Activated CD4-positive, alpha-beta T cell treated with anti-CD3 and anti-CD28 coated beads for 36 hours (primary cell): Measurements from ENCODE around the gene PRM3. TPM values are rescaled to one million over a fixed set of nuclear protein-coding genes. Genes with fewer than 3 reads are reported as not detected.
A peak's percentile ranks its signal among the peaks of the same experiment; 100 is the strongest.

Experiments used
- ATAC-seq: fragments of 200-7000 bp; cut with Tn5 transposase; one replicate; pipeline ENCODE4 v1.10.0; 2021; ENCODE audit warnings: mild to moderate bottlenecking, moderate library complexity
- CTCF ChIA-PET: fragments of 350-600 bp; sonication (Branson Sonifier 250); formaldehyde crosslinking; loops from one replicate; lab custom pipeline; 2021; ENCODE audit warnings: antibody characterized with exemption; lab: Charles Lee
- POLR2A ChIA-PET: fragments of 350-600 bp; sonication (Branson Sonifier 250); formaldehyde crosslinking; loops from one replicate; lab custom pipeline; 2021; ENCODE audit warnings: antibody characterized with exemption, inconsistent platforms; lab: Charles Lee
- DNase-seq: peaks from one replicate; pipeline ENCODE4 v3.0.0-alpha.2; 2020
- H3K27ac Mint-ChIP-seq: one replicate; pipeline ENCODE4 v1.8.0; 2021; ENCODE audit warnings: mixed read lengths
- H3K27me3 Mint-ChIP-seq: one replicate; pipeline ENCODE4 v1.8.0; 2021; ENCODE audit warnings: mixed read lengths
- H3K36me3 Mint-ChIP-seq: one replicate; pipeline ENCODE4 v1.8.0; 2021; ENCODE audit warnings: low read depth, mixed read lengths
- H3K4me1 Mint-ChIP-seq: one replicate; pipeline ENCODE4 v1.8.0; 2021; ENCODE audit warnings: mixed read lengths
- H3K4me3 Mint-ChIP-seq: one replicate; pipeline ENCODE4 v1.8.0; 2021; ENCODE audit warnings: mild to moderate bottlenecking, moderate library complexity, mixed read lengths
- H3K9me3 Mint-ChIP-seq: one replicate; pipeline ENCODE4 v1.8.0; 2021; ENCODE audit warnings: low read depth, mixed read lengths
- intact Hi-C, 2 experiments: fragments of 100-400 bp; cut with DNase I in 1 of 2; cut with micrococcal nuclease in 1 of 2; formaldehyde crosslinking; loops; one replicate each; pipeline versions ENCODE4 v1.14.2 to v1.15.1; 2022 to 2024; cut with DNase I, micrococcal nuclease
- total RNA-seq, 2 experiments: library from RNA; stranded (reverse); gene quantifications; one replicate each; pipeline ENCODE4 v1.2.3, GENCODE V29; 2021

Gene PRM3
- total RNA-seq, 2 experiments from 2014 or later = not detected

DNA sequence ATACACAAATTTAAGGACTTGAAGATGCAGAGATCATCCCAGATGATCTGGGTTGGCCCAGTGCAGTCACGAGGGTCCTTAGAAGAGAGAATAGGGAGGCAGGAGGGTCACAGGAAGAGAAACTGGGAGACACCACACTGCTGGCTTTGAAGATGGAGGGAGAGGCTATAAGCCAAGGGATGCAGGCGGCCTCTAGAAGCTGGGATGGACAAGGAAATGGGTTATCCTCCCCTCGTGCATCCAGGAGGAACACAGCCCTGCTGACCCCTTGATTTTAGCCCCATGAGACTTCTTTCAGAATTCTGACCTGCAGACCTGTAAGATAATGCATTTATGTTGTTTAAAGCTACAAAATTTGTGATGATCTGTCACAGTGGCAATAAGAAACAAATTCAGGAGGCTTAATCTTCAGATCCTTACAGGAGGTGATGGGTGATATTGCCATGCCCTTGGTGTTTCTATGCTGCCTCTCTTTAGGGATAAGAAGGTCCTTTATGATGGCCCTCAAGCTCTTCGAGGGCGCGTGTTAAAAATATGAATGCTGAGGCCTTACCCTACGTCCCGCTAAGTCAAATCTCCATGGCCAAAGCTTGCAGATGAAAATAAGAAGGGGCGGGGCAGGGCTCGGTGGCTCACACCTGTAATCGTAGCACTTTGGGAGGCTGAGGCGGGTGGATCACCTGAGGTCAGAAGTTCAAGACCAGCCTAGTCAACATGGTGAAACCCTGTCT, 4.3 kb upstream of the PRM3 start:
- Mint-ChIP-seq H3K27ac (no peak overlapping the region), H3K36me3 (no peaks in the 10 kb centered on the region), H3K9me3 (no peaks in the 10 kb centered on the region), H3K27me3 (no peaks in the 10 kb centered on the region), H3K4me1 (no peaks in the 10 kb centered on the region), H3K4me3 (no peak overlapping the region)
- ChIA-PET CTCF (interaction anchor here (0.6 to 0.7 kb wide), 3 partner anchors 114 to 429 kb away, joined by 3 to 4 read pairs (median 3); no protein-coding TSS in a partner anchor), POLR2A (no interaction called here)
- ATAC-seq = no peak
- intact Hi-C loops = no loop called here
- DNase-seq = no peak

DNA sequence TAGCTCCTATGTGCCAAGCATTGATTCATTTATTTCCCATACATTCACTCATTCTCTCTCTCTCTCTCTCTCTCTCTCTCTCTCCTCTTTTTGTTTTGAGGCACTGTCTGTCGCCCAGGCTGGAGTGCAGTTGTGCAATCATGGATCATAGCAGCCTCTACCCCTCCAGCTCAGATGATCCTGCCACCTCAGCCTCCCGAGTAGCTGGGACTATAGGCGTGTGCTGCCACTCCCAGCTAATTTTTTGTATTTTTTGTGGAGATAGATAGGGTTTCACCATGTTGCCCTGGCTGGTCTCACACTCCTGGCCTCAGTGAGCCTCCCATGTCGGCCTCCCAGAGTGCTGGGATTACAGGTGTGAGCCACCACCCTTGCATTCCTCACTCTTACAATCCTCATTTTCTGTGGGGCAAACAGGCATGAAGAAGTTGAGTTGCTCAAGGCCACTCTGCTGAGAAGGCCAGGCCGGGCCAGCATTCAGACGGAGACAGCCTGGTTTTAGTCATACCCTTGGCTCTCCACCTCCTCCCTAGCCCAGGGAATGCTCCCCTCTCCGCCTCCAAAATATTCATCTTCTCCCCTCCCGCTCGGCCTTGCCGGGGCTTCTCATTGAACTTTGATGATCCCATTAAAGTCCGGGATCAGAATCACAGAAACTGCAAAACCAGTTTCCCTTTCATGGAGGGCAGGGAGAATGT, 3.6 kb upstream of the PRM3 start:
- H3K27ac Mint-ChIP-seq = no peak overlapping the region
- H3K4me1 Mint-ChIP-seq = no peaks in the 10 kb centered on the region
- POLR2A ChIA-PET = no interaction called here
- intact Hi-C loops = no loop called here
- CTCF ChIA-PET = interaction anchor here (0.6 kb wide), 2 partner anchors 113 to 438 kb away, joined by 3 read pairs; no protein-coding TSS in a partner anchor
- H3K9me3 Mint-ChIP-seq = no peaks in the 10 kb centered on the region
- DNase-seq (no peak), ATAC-seq (no peak)
- no peak overlapping the region for H3K4me3 Mint-ChIP-seq
- no peaks in the 10 kb centered on the region for H3K27me3 Mint-ChIP-seq
- H3K36me3 Mint-ChIP-seq = no peaks in the 10 kb centered on the region

DNA sequence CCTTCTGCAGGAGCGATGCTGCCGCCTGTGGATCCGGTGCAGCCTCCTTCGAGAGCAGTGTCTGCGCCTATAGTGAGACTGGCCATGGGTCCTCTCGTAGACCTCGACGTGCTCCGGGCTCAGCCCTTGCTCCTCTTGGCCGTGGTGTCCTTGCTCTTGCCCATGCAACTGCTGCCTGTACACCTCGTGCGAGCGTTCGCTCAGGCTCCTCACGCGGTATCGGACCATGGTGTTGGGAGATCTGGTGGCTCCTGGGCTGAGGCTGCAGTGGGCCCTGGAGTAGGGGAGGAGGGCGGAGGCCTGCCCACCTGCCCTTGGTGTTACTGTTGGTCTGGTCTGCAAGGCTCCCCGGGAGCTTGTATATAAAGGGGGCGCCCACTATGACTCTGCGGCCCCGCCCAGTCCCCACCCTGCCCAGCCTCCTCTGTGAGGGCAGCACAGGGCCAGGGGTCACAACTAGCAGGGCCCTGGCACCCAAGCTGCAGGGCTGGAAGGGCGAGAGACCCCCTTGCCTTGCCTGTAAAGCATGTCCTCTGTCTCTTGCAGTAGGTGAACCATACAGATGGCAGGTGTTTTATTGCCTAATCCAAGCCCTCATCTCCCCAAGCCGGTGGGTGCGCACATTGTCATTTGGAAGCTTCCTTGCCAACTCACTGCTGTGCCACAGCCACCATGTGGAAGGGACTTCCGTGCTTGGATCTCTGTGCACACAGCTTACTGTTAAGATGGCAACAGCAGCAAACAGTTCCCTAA, 2.9 kb upstream of the PRM3 start, which contains the start of gene PRM2:
Gene PRM2, minus strand, starts transcription at position 338 of the 753 bp plus-strand sequence. Its CDS starts 110 bp downstream, at position 228.
- Mint-ChIP-seq H3K27me3 (no peaks in the 10 kb centered on the region), H3K9me3 (no peaks in the 10 kb centered on the region), H3K4me1 (no peaks in the 10 kb centered on the region), H3K4me3 (no peak within 1 kb of the TSS), H3K36me3 (no peaks in the 10 kb centered on the region), H3K27ac (no peak within 1 kb of the TSS)
- intact Hi-C loops = no loop called here
- ChIA-PET CTCF (no interaction called here), POLR2A (no interaction called here)
- no peak for ATAC-seq
- no peak for DNase-seq

DNA sequence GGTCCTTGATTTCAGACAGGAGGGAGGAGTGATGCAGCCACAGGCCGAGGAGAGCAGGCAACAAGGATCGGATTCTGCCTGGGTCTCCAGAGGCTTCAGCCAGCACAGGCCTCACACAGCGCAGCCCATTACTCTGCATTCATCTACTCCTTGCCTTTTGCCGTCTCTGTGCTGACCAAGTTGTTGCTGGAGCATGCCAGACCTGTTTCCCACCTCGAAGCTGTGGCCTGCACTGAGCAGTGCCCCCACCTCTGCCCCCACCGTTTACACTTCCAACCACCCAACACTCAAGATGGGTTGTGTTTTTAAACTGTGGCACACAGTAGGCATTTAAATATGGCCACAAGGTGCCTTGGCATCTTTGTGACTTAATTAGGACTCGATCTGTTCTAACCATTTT, 1.5 kb upstream of the PRM3 start:
- Mint-ChIP-seq H3K36me3 (no peaks in the 10 kb centered on the region), H3K27me3 (no peaks in the 10 kb centered on the region), H3K4me1 (no peaks in the 10 kb centered on the region), H3K4me3 (no peak overlapping the region), H3K9me3 (no peaks in the 10 kb centered on the region), H3K27ac (no peak overlapping the region)
- DNase-seq (no peak), ATAC-seq (no peak)
- ChIA-PET POLR2A (no interaction called here), CTCF (interaction anchor here (0.7 to 1.1 kb wide), 3 partner anchors 8 to 295 kb away, joined by 3 to 5 read pairs (median 5); no protein-coding TSS in a partner anchor)
- intact Hi-C loops = no loop called here

DNA sequence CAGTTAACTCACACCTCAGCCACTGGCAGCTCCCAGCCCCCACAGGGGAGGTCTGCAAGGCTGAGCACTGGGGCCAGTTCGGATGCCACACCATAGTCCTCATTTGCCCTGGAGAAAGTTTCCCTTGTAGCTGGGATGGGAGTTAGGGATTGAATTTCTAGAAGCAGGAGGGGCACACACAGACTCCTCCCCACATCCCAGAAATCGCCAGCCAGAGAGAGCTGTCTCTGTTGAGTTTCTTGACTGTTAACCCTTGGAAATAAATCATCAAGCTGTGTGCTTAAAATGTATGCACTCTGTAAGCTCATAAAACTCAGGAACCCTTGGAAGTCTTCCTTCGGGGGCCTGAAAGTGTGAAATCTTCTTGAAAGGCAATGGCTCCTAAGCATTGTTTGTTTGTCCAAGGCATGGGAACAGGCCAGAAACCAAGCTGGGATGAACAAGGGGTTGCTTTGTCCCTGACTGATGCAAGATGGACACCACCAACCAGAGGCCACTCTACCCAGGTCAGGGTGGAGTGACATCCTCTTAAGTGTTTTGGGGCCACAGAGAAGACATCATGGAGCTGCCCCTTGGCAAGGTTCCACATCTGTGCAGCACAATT, 394 bp upstream of the PRM3 start:
- POLR2A ChIA-PET = interaction anchor here (0.7 to 1.2 kb wide), 2 partner anchors 22 to 223 kb away, joined by 3 read pairs; no protein-coding TSS in a partner anchor

DNA sequence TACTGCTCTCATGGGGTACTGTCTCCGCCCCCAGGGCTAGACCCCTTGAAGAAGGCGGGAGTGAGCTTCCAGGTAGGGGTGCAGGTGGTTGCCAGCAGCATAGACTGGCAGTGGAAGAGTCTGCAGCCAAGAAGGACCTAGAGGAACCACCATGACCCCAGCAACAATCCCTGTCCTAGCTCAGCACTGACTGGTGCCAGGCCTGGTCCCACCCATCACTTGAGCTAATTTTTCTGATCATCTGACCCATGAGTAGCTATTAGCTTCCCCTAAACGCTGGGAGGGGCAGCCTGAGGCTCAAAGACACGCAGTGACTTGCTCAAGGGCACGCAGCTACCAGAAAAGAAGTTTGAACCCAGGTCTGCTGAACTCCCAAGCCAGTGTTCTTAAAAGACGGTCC, 945 bp downstream of the PRM3 start:
- no peak overlapping the region for H3K4me3 Mint-ChIP-seq
- no peaks in the 10 kb centered on the region for H3K9me3 Mint-ChIP-seq
- POLR2A ChIA-PET = no interaction called here
- no peak for ATAC-seq
- CTCF ChIA-PET = interaction anchor here (0.7 to 0.9 kb wide), 3 partner anchors 53 to 308 kb away, joined by 3 read pairs; no protein-coding TSS in a partner anchor
- no peak overlapping the region for H3K27ac Mint-ChIP-seq
- DNase-seq = no peak
- H3K4me1 Mint-ChIP-seq = no peaks in the 10 kb centered on the region
- no peaks in the 10 kb centered on the region for H3K36me3 Mint-ChIP-seq
- intact Hi-C loops = no loop called here
- H3K27me3 Mint-ChIP-seq = no peaks in the 10 kb centered on the region

More for the DNA sequence above, 394 bp upstream of the PRM3 start:
- H3K27ac Mint-ChIP-seq = no peak overlapping the region
- no peak for ATAC-seq
- no peaks in the 10 kb centered on the region for H3K36me3 Mint-ChIP-seq
- no peak overlapping the region for H3K4me3 Mint-ChIP-seq
- H3K27me3 Mint-ChIP-seq = no peaks in the 10 kb centered on the region
- intact Hi-C loops = no loop called here
- DNase-seq = no peak
- no peaks in the 10 kb centered on the region for H3K9me3 Mint-ChIP-seq
- no peaks in the 10 kb centered on the region for H3K4me1 Mint-ChIP-seq
- CTCF ChIA-PET = interaction anchor here (1.0 to 1.1 kb wide), 3 partner anchors 9 to 294 kb away, joined by 3 to 5 read pairs (median 5); no protein-coding TSS in a partner anchor

DNA sequence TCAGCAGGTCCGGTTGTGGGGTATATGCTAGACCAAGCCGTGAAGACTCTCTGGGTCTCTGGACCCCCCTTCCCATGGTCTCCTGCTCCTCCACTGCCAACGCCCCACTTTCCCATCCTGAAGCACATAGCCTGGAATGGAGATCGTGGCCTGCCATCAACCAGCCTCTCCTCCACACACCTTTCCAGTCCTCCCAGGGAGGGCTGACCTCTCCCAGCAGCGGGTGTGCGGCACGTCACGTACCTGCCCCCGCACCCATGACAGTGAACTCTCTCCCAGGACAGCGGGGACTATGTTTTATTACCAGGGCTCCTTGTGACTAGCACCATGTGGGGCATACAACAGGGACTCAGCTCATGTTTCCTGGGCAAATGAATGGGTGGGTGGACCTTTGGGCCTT, 1.8 kb downstream of the PRM3 start:
- Mint-ChIP-seq H3K4me1 (no peaks in the 10 kb centered on the region), H3K27me3 (no peaks in the 10 kb centered on the region), H3K4me3 (no peak overlapping the region), H3K36me3 (no peaks in the 10 kb centered on the region), H3K9me3 (no peaks in the 10 kb centered on the region), H3K27ac (no peak overlapping the region)
- ChIA-PET CTCF (no interaction called here), POLR2A (no interaction called here)
- ATAC-seq (no peak), DNase-seq (no peak)
- intact Hi-C loops = no loop called here

DNA sequence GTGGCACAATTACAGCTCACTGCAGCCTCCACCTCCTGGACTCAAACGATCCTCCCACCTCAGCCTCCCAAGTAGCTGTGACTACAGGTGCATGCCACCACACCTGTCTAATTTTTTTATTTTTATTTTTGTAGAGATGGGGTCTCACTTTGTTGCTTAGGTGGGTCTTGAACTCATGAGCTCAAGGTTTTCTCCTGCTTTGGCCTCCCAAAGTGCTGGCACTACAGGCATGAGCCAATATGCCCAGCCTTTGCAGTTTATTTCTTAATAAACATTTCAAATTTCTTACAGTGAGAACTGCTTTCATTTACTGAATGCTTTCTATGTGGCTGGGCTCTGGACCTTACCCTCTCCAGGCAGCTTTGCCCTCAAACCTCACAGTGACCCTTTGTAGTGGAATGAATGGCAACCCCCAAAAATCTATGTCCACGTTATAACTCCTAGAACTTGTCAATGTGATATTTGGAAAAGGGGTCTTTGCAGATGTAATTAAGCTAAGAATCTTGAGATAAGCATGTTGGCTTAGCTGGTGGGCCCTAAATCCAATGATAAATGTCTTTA, 2.7 kb downstream of the PRM3 start:
- ChIA-PET CTCF (interaction anchor here (1.1 kb wide), 1 partner anchor 136 kb away, joined by 4 read pairs; no protein-coding TSS in a partner anchor), POLR2A (no interaction called here)
- H3K9me3 Mint-ChIP-seq = no peaks in the 10 kb centered on the region
- no peak overlapping the region for H3K27ac Mint-ChIP-seq
- no peaks in the 10 kb centered on the region for H3K36me3 Mint-ChIP-seq
- H3K27me3 Mint-ChIP-seq = no peaks in the 10 kb centered on the region
- DNase-seq (no peak), ATAC-seq (no peak)
- intact Hi-C loops = no loop called here
- no peaks in the 10 kb centered on the region for H3K4me1 Mint-ChIP-seq
- H3K4me3 Mint-ChIP-seq = no peak overlapping the region

DNA sequence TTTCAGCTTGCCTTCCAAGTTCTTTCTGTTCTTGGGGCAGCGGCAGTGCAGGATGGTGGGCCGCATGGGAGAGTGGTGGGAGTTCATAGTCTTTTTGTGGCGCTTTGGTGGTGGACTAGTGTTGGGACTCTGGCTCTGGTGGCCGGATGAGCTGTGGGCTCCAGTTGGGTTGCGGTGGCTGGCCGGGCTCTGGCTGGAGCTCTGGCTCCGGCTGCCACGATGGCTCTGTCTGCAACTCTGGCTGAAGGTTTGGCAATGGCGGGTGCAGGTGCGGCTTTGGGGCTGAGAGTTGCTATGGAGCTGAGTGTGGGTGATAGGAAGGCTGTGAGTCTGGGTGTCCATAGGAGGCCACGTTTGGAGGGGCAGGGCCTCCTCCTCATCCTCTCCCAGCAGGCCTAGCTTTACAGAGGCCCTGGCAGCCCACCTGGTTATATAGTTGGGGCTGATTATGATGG, 4.5 kb downstream of the PRM3 start, which contains the start of gene TNP2:
Gene TNP2, minus strand, starts transcription at position 405 of the 455 bp plus-strand sequence. Its CDS starts 63 bp downstream, at position 342.
- CTCF ChIA-PET = interaction anchor here (0.7 to 1.3 kb wide), 4 partner anchors 85 to 175 kb away, joined by 3 to 6 read pairs (median 3); no protein-coding TSS in a partner anchor
- intact Hi-C loops = no loop called here
- no peak for DNase-seq
- Mint-ChIP-seq H3K9me3 (no peaks in the 10 kb centered on the region), H3K27ac (no peak within 1 kb of the TSS), H3K4me3 (no peak within 1 kb of the TSS), H3K36me3 (no peaks in the 10 kb centered on the region), H3K27me3 (no peaks in the 10 kb centered on the region), H3K4me1 (peaks cover 11% of the 10 kb centered on the region)
- POLR2A ChIA-PET = interaction anchor here (1.5 kb wide), 1 partner anchor 21 kb away, joined by 3 read pairs; no protein-coding TSS in a partner anchor
- no peak for ATAC-seq

DNA sequence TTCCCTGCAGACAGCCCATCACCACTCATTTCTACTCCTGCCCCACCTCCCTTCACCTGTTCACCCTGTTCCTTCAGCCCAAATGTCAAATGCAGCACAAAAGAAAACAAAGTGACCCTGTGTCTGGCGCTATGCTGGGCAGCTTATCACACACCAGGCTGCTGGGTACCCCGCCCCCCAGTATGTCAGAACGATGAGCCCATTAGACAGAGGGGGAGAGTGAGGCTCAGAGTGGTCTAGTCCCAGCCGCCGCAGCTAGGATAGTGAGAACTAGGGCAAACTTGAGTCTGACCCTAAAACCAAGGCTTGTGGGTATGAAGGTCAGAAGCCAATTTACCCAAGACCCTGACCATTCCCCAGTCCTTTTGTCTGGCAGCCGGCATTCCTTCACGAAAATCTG, 8.3 kb downstream of the PRM3 start:
- H3K36me3 Mint-ChIP-seq = no peaks in the 10 kb centered on the region
- H3K27me3 Mint-ChIP-seq = no peaks in the 10 kb centered on the region
- CTCF ChIA-PET = interaction anchor here (1.5 to 1.9 kb wide), 4 partner anchors 40 to 311 kb away, joined by 3 to 11 read pairs (median 4); no protein-coding TSS in a partner anchor
- POLR2A ChIA-PET = no interaction called here
- H3K9me3 Mint-ChIP-seq = no peaks in the 10 kb centered on the region
- peak overlapping the region; percentile 90 for H3K27ac Mint-ChIP-seq
- H3K4me3 Mint-ChIP-seq = no peak overlapping the region
- intact Hi-C loops = loop anchor here in 1 of 2 experiments (2.0 kb wide), 1 partner anchor 32 kb away; no protein-coding TSS in a partner anchor
- DNase-seq (no peak), ATAC-seq (no peak)
- H3K4me1 Mint-ChIP-seq = peaks cover 27% of the 10 kb centered on the region
